Pons (tissue), 1 donor: ENCODE results near the gene SYP.
"Not testable (repeated sequence)": the region's sequence is repeated elsewhere in the genome, so short reads cannot be mapped to it uniquely, and the experiment has no call there.

Source experiments
- DNase-seq: peaks from one replicate; pipeline ENCODE4 v3.0.0-alpha.2; 2016; ENCODE audit warnings: low spot score

SYP gene

GRCh38 chrX:49189606-49190005 is 10.4 kb downstream of the SYP start:
- no peak for DNase-seq

GRCh38 chrX:49188468-49189076 is 11.4 kb downstream of the SYP start:
- DNase-seq, result no peak

GRCh38 chrX:49187526-49187925 is 12.5 kb downstream of the SYP start:
- DNase-seq, result no peak

- DNase-seq, result no peak
These were observed 13.0 kb downstream of the SYP start for GRCh38 chrX:49187028-49187394.

- no peak for DNase-seq
These were observed 13.6 kb downstream of the SYP start, which contains the start of gene PRICKLE3 for GRCh38 chrX:49186125-49187027. PRICKLE3 (minus strand) TSS chrX:49186373; CDS start chrX:49186297, 76 bp downstream.

GRCh38 chrX:49184294-49185281 is 15.4 kb downstream of the SYP start:
- DNase-seq, result no peak

- DNase-seq, result no peak
These were observed 16.2 kb downstream of the SYP start for GRCh38 chrX:49183701-49184281.

- DNase-seq, result no peak
These were observed 20.6 kb downstream of the SYP start for GRCh38 chrX:49179358-49179757.

GRCh38 chrX:49178537-49178936 is 21.5 kb downstream of the SYP start:
- DNase-seq, result no peak

- DNase-seq, result no peak
These were observed 22.0 kb downstream of the SYP start for GRCh38 chrX:49177873-49178480.

- no peak for DNase-seq
These were observed 22.6 kb downstream of the SYP start for GRCh38 chrX:49177338-49177833.

GRCh38 chrX:49176421-49177326 is 23.3 kb downstream of the SYP start:
- DNase-seq, result no peak

- DNase-seq, result no peak
These were observed 24.3 kb downstream of the SYP start for GRCh38 chrX:49175435-49176274.

- no peak for DNase-seq
These were observed 25.3 kb downstream of the SYP start for GRCh38 chrX:49174723-49175122.

- DNase-seq, result not testable (repeated sequence)
These were observed 26.4 kb downstream of the SYP start for GRCh38 chrX:49173544-49173943.

- DNase-seq, result no peak
These were observed 27.7 kb downstream of the SYP start for GRCh38 chrX:49172280-49172780.

GRCh38 chrX:49171752-49172279 is 28.2 kb downstream of the SYP start, which contains the start of gene PLP2:
PLP2 (plus strand) TSS chrX:49171898; CDS start chrX:49172001, 103 bp downstream.
- no peak for DNase-seq

GRCh38 chrX:49167740-49168108 is 32.3 kb downstream of the SYP start:
- no peak for DNase-seq
